Cardiac septum (tissue), 1 donor: ENCODE results near the gene RAB35. TPM values are rescaled to one million over a fixed set of nuclear protein-coding genes. Genes with fewer than 3 reads are reported as not detected.
A peak's percentile ranks its signal among the peaks of the same experiment; 100 is the strongest.

Source experiments
- DNase-seq: peaks from one replicate; pipeline ENCODE4 v3.0.0-alpha.2; 2020; ENCODE audit warnings: low spot score
- intact Hi-C: fragments of 100-400 bp; cut with DNase I; formaldehyde crosslinking; loops from one replicate; pipeline ENCODE4 v1.14.0; 2022
- total RNA-seq: library from RNA; stranded (reverse); fragmentation: NEBNext Ultra II Directional; extraction: Animal tissue kit (Norgen Biotek cat#: 25700); gene quantifications from one replicate; pipeline ENCODE4 v1.2.1, GENCODE V29; 2021
- donor health status: DM: no; HTN: no; CAD: no.

RAB35 gene
- total RNA-seq, 1 donor from 2014 or later = 33.0 TPM

DNA sequence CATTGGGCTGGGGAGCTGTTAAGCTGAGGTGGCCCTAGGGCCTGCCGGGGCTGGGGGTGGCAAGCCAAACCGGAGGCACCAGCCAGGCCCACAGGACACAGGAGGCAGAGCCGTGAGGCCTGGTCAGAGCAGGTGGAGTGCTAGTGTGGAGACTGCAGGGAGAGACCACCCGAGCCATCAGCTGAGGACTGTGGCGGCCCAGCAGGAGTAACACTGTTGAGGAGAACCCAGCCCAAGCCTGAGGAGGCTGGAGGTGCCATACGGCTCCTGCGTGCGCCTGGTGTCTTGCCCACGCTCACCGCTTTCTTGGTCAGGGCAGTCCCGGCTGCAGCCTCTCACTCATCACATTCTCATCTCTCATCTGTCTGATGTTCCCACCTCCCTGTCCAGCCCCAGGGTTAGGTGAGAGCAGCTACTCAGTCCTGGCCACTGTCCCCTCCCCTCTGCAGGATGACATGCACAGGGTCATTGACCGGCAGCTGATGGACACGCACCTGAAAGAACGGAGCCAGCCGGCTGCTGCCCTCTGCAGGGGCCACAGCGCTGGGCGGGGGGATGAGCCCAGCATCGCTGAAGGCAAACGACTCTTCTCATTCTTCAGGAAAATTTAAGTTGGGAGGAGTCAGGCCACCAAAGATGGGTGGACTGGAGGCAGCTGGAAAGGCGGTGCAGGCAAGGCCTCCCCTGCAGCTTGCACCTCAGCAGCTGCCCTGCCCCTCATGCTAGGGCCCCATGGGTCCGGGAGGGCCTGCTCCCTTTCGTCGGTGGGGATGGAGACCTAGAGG, 23.8 kb downstream of the RAB35 start:
- DNase-seq = no peak
- intact Hi-C loops = no loop called here

DNA sequence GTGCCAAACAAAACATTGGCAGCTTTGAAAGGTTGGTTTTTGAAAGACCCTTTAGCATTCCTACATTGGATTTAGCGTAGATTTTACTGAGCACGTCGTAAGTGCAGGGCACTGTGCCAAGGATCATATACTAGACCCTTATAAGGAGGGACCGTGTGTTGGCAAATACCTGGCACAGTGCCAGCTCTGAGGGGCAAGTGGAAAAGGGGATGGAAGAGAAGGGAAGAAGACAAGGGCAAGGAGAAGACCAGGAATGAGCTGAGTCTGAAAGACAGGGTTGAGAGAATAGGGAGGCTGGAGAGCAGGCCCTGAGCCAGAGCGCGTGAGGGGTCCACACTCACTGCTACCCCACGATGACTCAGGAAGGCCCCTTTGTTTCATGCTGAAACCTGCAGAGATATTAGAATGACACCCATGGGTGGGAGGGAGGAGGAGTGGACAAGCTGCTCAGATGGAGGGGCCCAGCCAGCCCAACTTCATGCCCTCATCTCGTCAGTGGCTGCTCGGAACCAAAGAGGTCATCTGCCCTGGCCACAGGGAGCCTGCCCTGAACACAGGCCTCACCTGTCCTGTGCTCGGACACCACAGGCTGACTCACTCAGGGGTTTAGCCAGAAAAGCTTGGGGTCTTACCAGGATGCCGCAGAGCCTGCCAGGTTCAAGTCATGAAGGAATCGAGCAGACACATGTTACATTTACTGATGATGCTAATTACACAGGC, 25.0 kb downstream of the RAB35 start:
- DNase-seq = no peak
- intact Hi-C loops = no loop called here

GRCh38 chr12:120090626-120091295, 25.8 kb downstream of the RAB35 start:
- DNase-seq = no peak

DNA sequence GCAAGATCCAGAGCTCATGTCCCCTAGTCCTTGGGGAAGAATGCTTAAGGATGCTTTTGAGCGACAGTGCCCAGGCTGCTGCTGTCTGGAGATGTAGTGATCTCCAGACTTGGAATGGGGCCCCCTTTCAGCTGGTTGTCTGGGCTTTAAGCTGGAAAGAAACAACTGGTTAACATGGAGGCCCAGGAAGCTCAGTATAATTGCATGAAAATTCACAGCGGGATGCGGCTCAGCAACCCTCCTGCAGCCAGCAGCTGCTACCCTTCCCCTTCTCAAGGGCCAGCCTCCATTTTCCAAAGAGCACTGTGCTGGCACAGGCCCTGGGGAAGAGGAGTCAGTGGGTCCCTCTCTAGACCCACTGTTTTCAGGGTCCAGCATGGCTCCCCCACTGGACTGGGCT, 26.3 kb downstream of the RAB35 start:
- no peak for DNase-seq
- intact Hi-C loops = no loop called here

More at GRCh38 chr12:120090626-120091295, 25.8 kb downstream of the RAB35 start:
- intact Hi-C loops = no loop called here

DNA sequence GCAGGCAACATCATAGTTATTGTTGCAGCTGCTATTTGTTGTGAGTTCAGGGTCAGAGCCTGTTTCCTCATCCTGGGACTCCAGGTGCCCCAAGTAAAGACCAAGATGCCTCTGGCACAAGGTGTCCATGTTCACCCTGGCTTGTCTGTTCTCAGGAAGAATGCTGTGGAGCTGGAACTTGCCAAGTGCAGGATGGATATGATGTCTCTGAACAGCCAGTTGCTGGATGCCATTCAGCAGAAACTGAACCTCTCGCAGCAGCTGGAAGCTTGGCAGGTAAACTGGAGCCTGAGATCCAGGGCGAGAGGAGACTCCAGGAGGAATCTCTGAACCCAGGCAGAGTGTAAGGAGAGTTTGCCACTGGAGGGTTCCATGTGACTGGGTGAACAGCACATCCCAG, 26.8 kb downstream of the RAB35 start:
- DNase-seq = no peak
- intact Hi-C loops = loop anchor here (5.0 kb wide), 1 partner anchor 287 kb away; no protein-coding TSS in a partner anchor

GRCh38 chr12:120089105-120089504, 27.4 kb downstream of the RAB35 start:
- DNase-seq = no peak
- intact Hi-C loops = loop anchor here (5.0 kb wide), 1 partner anchor 287 kb away; no protein-coding TSS in a partner anchor

DNA sequence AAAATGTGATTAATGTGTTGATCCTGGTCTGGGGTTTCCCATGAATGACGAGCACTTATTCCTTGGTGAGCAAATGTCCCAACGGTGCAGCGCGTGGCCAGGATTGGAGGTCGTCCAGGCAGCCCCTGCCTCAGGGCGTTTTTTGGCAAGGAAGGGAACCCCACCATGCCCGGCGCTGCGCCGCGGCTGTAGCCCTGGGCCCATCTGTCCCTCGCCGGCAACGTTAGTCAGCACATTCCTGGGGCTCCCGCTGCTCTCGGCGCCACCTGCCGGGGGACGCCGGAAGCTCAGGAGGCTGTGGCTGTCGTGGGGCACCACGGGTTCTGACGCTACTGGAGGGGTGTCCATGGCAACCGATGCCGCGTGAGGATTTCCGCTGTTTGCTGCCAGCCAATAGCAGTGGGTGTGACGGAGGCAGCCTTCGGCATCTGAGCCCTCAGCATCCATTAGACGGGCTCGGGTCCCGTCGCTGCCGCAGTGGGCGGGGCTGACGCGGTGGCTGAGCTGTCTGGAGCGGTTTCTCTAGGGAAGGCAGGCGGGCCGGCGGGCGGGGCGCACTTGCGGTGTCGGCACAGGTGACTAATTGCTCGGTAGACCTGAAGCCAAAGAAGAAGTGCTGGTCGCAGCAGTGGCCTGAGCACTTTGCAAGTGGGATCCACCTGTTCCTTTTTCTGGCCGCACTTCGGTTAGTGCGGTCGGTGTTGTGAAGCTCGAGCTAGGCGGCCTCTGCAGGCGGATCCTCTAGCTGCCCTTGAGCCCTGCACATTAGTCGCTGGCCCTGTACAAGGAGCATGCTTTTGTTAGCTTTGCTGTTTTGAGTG, 29.5 kb downstream of the RAB35 start:
- DNase-seq = peak; percentile 99
- intact Hi-C loops = loop anchor here (5.0 kb wide), 1 partner anchor 285 kb away; no protein-coding TSS in a partner anchor

GRCh38 chr12:120085920-120086645, 30.5 kb downstream of the RAB35 start:
- intact Hi-C loops = loop anchor here (5.0 kb wide), 1 partner anchor 284 kb away; no protein-coding TSS in a partner anchor
- DNase-seq = no peak

- intact Hi-C loops = no loop called here
These were observed 34.9 kb downstream of the RAB35 start for GRCh38 chr12:120081641-120082040.

GRCh38 chr12:120079411-120080400, 36.8 kb downstream of the RAB35 start:
- intact Hi-C loops = no loop called here
- DNase-seq = no peak

More at GRCh38 chr12:120081641-120082040, 34.9 kb downstream of the RAB35 start:
- no peak for DNase-seq

DNA sequence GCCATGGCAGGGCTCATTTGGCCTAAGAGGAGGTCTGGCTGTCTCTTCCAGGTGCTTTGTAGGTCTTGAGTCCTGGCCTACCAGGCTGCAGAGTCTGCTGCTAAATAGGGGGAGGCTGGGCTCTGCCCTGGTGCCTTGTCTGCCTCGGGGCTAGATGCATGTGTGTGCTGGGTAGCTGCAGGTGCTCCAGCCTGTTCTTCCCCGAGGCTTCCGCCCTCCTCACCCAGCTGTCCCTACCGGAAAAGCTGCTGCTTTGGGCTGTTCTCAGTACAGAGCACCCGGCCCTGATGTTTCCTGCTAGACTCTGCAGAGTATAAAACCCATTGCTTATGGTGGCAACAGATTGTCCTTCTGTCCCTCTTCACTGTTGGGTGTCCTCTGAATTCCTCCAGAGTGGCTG, 37.7 kb downstream of the RAB35 start:
- intact Hi-C loops = no loop called here
- no peak for DNase-seq

GRCh38 chr12:120077260-120077659, 39.3 kb downstream of the RAB35 start:
- intact Hi-C loops = no loop called here
- DNase-seq = no peak

DNA sequence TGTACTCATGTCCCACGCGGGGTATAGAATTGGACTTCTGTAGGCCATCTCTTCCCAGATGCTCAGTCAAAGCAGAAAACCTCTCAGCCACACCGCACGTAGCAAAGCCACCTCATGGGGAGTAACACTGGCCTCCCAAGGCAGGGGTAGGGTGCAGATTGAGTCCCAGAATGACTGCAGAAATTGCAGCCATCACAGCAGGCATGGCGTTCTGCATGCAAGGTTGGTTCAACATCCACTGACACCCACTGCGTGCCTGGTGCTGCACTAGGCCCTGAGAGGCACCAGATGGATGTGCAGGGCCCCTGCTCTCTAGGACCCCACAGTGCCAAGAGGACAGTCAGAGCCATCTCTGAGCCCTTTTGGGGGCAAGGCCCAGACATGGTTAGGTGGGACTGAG, 39.9 kb downstream of the RAB35 start:
- intact Hi-C loops = no loop called here

DNA sequence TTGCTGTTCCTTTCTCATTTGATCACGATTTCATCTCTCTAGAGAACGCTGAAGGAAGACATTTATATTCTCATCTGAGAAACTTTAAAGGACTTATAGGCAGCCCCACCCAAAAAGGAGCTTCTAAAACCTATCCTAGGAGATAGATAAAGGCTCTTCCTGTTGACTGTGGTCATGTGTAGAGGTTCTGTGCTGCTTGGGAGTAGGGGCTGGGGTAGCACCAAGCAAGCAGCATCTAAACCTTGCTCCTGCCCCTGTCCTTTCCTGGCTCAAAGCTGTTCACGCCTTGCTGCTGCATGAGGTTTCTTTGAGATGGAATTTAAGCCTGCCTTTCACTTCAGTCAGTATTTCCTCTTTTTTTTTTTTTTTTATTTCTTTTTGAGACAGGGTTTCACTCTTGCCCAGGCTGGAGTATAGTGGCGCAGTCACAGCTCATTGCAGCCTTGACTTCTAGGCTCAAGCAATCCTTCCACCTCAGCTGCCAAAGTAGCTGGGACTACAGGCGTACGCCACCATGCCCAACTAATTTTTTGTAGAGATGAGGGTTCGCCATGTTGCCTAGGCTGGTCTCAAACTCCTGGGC, 41.4 kb downstream of the RAB35 start:
- intact Hi-C loops = no loop called here
- DNase-seq = no peak

More for the DNA sequence above, 39.9 kb downstream of the RAB35 start:
- no peak for DNase-seq

GRCh38 chr12:120072472-120073249, 43.9 kb downstream of the RAB35 start:
- DNase-seq = no peak
- intact Hi-C loops = no loop called here

- DNase-seq = no peak
- intact Hi-C loops = no loop called here
These were observed 45.0 kb downstream of the RAB35 start for GRCh38 chr12:120071493-120072020.
